Measurements from ENCODE around the gene OTUD7B. TPM values are rescaled to one million over a fixed set of nuclear protein-coding genes. Genes with fewer than 3 reads are reported as not detected.

Gene OTUD7B
- total and polyA plus RNA-seq, 2 of the 8 experiments (the other 6 are each of a cell fraction or from before 2014, with no cell fraction given): 4.2 to 21.5 TPM

DNA sequence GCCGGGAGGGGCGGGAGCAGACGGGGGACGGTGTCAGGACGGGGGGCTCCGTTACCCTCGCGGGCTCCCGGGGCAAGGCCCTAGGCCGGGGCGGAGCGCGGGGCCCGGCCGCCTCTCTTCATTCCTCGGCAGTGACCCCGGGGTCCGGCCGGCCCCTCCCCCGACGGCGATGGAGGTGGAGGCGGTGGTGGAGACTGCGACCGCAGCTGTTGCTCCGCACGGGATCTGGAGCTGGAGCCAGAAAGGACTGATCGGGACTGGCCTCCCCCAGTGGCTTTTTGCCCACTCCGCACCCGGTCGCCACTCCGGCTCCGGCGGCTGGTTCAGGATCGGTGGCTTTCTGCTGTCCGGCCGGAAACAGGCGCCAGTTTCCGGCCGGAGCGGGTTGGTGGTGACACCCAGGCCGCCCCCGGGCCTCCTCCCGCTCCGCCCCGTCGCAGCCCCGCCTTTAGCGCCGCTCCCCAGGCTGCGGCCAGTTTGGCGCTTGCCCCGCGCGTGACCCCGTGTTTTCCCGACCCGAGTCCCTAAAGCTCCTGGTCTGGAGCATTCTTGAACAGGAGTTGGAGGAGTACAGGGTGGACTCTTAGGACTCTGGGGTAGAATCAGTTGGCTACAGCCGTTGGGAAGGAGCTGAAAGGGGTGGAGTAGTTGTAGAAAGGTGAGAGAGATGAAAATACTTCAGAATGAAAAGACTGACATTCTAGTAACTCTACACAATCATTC is at the start of gene OTUD7B (continued):
- TF ChIP-seq POLR2AphosphoS5 (IDR thresholded peaks at IDR 0.05; ENCODE audit: low read depth, low read length): peak; percentile 73
- TF ChIP-seq, protein P1, sequence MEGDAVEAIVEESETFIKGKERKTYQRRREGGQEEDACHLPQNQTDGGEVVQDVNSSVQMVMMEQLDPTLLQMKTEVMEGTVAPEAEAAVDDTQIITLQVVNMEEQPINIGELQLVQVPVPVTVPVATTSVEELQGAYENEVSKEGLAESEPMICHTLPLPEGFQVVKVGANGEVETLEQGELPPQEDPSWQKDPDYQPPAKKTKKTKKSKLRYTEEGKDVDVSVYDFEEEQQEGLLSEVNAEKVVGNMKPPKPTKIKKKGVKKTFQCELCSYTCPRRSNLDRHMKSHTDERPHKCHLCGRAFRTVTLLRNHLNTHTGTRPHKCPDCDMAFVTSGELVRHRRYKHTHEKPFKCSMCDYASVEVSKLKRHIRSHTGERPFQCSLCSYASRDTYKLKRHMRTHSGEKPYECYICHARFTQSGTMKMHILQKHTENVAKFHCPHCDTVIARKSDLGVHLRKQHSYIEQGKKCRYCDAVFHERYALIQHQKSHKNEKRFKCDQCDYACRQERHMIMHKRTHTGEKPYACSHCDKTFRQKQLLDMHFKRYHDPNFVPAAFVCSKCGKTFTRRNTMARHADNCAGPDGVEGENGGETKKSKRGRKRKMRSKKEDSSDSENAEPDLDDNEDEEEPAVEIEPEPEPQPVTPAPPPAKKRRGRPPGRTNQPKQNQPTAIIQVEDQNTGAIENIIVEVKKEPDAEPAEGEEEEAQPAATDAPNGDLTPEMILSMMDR (IDR thresholded peaks at IDR 0.05; ENCODE audit: control extremely low read depth in 1 of 3, insufficient read depth in 1 of 3, low read depth in 1 of 3, low read length in 3 of 3): peak in 1 of 3 experiments; percentile 34; a peak in 2 of 4 replicates
- no peak for TF ChIP-seq CTBP2 (IDR thresholded peaks at IDR 0.05; ENCODE audit: borderline replicate concordance, insufficient read depth, insufficient read length, low read length)
- peak; percentile 84 for TF ChIP-seq TAF7 (optimal IDR thresholded peaks at IDR 0.05; ENCODE audit: borderline replicate concordance, low read depth, low read length)
- TF ChIP-seq KDM1A (IDR thresholded peaks at IDR 0.05; ENCODE audit: borderline replicate concordance, low read length): 0 out of 2 replicates have a peak, but pooled peaks have one; percentile 21
- TF ChIP-seq, protein P2, sequence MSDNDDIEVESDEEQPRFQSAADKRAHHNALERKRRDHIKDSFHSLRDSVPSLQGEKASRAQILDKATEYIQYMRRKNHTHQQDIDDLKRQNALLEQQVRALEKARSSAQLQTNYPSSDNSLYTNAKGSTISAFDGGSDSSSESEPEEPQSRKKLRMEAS (IDR thresholded peaks at IDR 0.05): no peak
- TF ChIP-seq BACH1 (IDR thresholded peaks at IDR 0.05; ENCODE audit: low read length): peak; percentile 21; the same call in 1 of the 2 replicates
- TF ChIP-seq RXRA (IDR thresholded peaks at IDR 0.05; ENCODE audit: insufficient read depth, low read depth, low read length): peak; percentile 90
- TF ChIP-seq POLR2A (IDR thresholded peaks at IDR 0.05; ENCODE audit: control extremely low read depth in 1 of 2, low read depth in 2 of 2, low read length in 2 of 2): peak in 1 of 2 experiments; percentile 89; a peak in 2 of 3 replicates
- TF ChIP-seq EP300 (IDR thresholded peaks at IDR 0.05; ENCODE audit: borderline replicate concordance in 1 of 2, low read depth in 2 of 2, low read length in 2 of 2): peak in 1 of 2 experiments; percentile 92; a peak in 1 of 3 replicates
- TF ChIP-seq SIX5 (IDR thresholded peaks at IDR 0.05; ENCODE audit: low read depth, low read length): no peak
- peak; percentile 73; the same call in 1 of the 2 replicates for TF ChIP-seq SP1 (IDR thresholded peaks at IDR 0.05; ENCODE audit: low read depth, low read length)
- TF ChIP-seq KDM4A (IDR thresholded peaks at IDR 0.05; ENCODE audit: low read depth, low read length, severe bottlenecking): peak; percentile 42
- TF ChIP-seq PHF8 (conservative IDR thresholded peaks at IDR 0.05; ENCODE audit: low read depth, low read length): peak; percentile 67
- TF ChIP-seq KDM5A (IDR thresholded peaks at IDR 0.05; ENCODE audit: low read length): peak; percentile 15; the same call in 1 of the 2 replicates
- peak; percentile 93 for TF ChIP-seq RBBP5 (IDR thresholded peaks at IDR 0.05; ENCODE audit: borderline replicate concordance, low read depth, low read length)
- no peak for TF ChIP-seq NRF1 (IDR thresholded peaks at IDR 0.05; ENCODE audit: low read depth, low read length)
- TF ChIP-seq, protein P3, sequence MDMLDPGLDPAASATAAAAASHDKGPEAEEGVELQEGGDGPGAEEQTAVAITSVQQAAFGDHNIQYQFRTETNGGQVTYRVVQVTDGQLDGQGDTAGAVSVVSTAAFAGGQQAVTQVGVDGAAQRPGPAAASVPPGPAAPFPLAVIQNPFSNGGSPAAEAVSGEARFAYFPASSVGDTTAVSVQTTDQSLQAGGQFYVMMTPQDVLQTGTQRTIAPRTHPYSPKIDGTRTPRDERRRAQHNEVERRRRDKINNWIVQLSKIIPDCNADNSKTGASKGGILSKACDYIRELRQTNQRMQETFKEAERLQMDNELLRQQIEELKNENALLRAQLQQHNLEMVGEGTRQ (IDR thresholded peaks at IDR 0.05; ENCODE audit: low read length): peak; percentile 16; the same call in 1 of the 2 replicates
- TF ChIP-seq TAF1 (IDR thresholded peaks at IDR 0.05; ENCODE audit: low read depth, low read length): peak; percentile 94
- peak; percentile 91 for TF ChIP-seq ASH2L (IDR thresholded peaks at IDR 0.05; ENCODE audit: low read length)

All from H1 (cell line).